Neuronal stem cell (in vitro differentiated cells): ENCODE results near the gene ARSJ.

Experiments used
- DNase-seq: peaks from one replicate; pipeline ENCODE4 v3.0.0-alpha.2; 2013; ENCODE audit warnings: low spot score
- H2AFZ ChIP-seq: one replicate; pipeline ENCODE4 v1.6.1; 2013; ENCODE audit warnings: mild to moderate bottlenecking, low read length, inconsistent platforms
- H2AK5ac ChIP-seq: 2 replicates; pipeline ENCODE4 v1.6.1; 2013; ENCODE audit warnings: low read depth, mild to moderate bottlenecking, inconsistent platforms, low read length, moderate library complexity, mixed read lengths
- H2BK120ac ChIP-seq: 2 replicates; pipeline ENCODE4 v1.6.1; 2013; ENCODE audit warnings: low read depth, mild to moderate bottlenecking, inconsistent platforms, low read length, moderate library complexity, mixed read lengths
- H2BK12ac ChIP-seq: one replicate; pipeline ENCODE4 v1.6.1; 2013; ENCODE audit warnings: low read length, inconsistent platforms
- H2BK15ac ChIP-seq: 2 replicates; pipeline ENCODE4 v1.6.1; 2013; ENCODE audit warnings: mild to moderate bottlenecking, low read length, inconsistent platforms, mixed read lengths
- H2BK5ac ChIP-seq: one replicate; pipeline ENCODE4 v1.6.1; 2013; ENCODE audit warnings: inconsistent platforms, mild to moderate bottlenecking, low read length, moderate library complexity
- H3K14ac ChIP-seq: one replicate; pipeline ENCODE4 v1.6.1; 2013; ENCODE audit warnings: low read length, inconsistent platforms
- H3K18ac ChIP-seq: 2 replicates; pipeline ENCODE4 v1.6.1; 2013; ENCODE audit warnings: low read length, inconsistent platforms
- H3K23ac ChIP-seq: 2 replicates; pipeline ENCODE4 v1.6.1; 2013; ENCODE audit warnings: low read depth, mild to moderate bottlenecking, mixed read lengths, low read length, inconsistent platforms; ENCODE audit not compliant: poor library complexity
- H3K27ac ChIP-seq: replicated peaks from 3 replicates; pipeline ENCODE4 v1.5.1; 2013; ENCODE audit warnings: low read length, inconsistent platforms
- H3K27me3 ChIP-seq, 3 experiments: 2 replicates each; pipeline ENCODE4 v1.6.1; 2013; ENCODE audit warnings: low read length in 3 of 3, mild to moderate bottlenecking in 2 of 3, inconsistent platforms in 1 of 3, low read depth in 1 of 3, mixed read lengths in 1 of 3, moderate library complexity in 1 of 3; ENCODE audit not compliant: control insufficient read depth in 3 of 3, insufficient read depth in 3 of 3
- H3K36me3 ChIP-seq, 2 donors: replicated peaks in 1 of 2; 2 replicates each; pipeline ENCODE4 v1.6.1; 2013; ENCODE audit warnings: low read length in 2 of 2; ENCODE audit not compliant: control insufficient read depth in 2 of 2, insufficient read depth in 2 of 2
- H3K4ac ChIP-seq: 2 replicates; pipeline ENCODE4 v1.6.1; 2013; ENCODE audit warnings: inconsistent platforms, mild to moderate bottlenecking, low read length, moderate library complexity
- H3K4me1 ChIP-seq, 2 donors: 1 replicate in 1 of 2; 2 replicates in 1 of 2; pipeline ENCODE4 v1.6.1; 2013; ENCODE audit warnings: low read length in 2 of 2, low read depth in 1 of 2; ENCODE audit not compliant: control insufficient read depth in 2 of 2, insufficient read depth in 1 of 2
- H3K4me2 ChIP-seq: one replicate; pipeline ENCODE4 v1.6.1; 2013; ENCODE audit warnings: mild to moderate bottlenecking, low read length, inconsistent platforms; ENCODE audit not compliant: insufficient read depth, poor library complexity, severe bottlenecking
- H3K4me3 ChIP-seq, 2 donors: 2 replicates each; pipeline ENCODE4 v1.5.1; 2013; ENCODE audit warnings: low read length in 2 of 2, mild to moderate bottlenecking in 2 of 2, inconsistent platforms in 1 of 2, moderate library complexity in 1 of 2
- H3K79me1 ChIP-seq: one replicate; pipeline ENCODE4 v1.6.1; 2013; ENCODE audit warnings: low read depth, mild to moderate bottlenecking, inconsistent platforms, low read length, moderate library complexity
- H3K9ac ChIP-seq: one replicate; pipeline ENCODE4 v1.6.1; 2013; ENCODE audit warnings: mild to moderate bottlenecking, low read depth, low read length, inconsistent platforms; ENCODE audit not compliant: poor library complexity
- H3K9me3 ChIP-seq, 2 donors: replicated peaks in 1 of 2; 2 replicates each; pipeline versions ENCODE3 to v1.6.1; 2013; ENCODE audit warnings: low read length in 2 of 2, mild to moderate bottlenecking in 2 of 2, inconsistent platforms in 1 of 2, low read depth in 1 of 2, mixed read lengths in 1 of 2, moderate library complexity in 1 of 2; ENCODE audit not compliant: control insufficient read depth in 2 of 2, insufficient read depth in 1 of 2
- H4K8ac ChIP-seq: one replicate; pipeline ENCODE4 v1.6.1; 2013; ENCODE audit warnings: low read depth, mild to moderate bottlenecking, inconsistent platforms, low read length, moderate library complexity
- H4K91ac ChIP-seq: one replicate; pipeline ENCODE4 v1.6.1; 2013; ENCODE audit warnings: low read length, low read depth, mild to moderate bottlenecking, inconsistent platforms; ENCODE audit not compliant: poor library complexity
- WGBS, 2 donors: extraction: QIAGEN DNeasy Blood & Tissue Kit; methylation state at CpG; one replicate each; pipeline ENCODE4 v1.1.7; 2013; ENCODE audit warnings: missing lambda C conversion rate in 2 of 2, mixed read lengths in 1 of 2; ENCODE audit not compliant: insufficient read length in 2 of 2, insufficient replicate concordance in 1 of 2; ENCODE audit errors: extremely low coverage in 2 of 2; 5-methylcytosine and 5-hydroxymethylcytosine counted together

The ARSJ gene

DNA sequence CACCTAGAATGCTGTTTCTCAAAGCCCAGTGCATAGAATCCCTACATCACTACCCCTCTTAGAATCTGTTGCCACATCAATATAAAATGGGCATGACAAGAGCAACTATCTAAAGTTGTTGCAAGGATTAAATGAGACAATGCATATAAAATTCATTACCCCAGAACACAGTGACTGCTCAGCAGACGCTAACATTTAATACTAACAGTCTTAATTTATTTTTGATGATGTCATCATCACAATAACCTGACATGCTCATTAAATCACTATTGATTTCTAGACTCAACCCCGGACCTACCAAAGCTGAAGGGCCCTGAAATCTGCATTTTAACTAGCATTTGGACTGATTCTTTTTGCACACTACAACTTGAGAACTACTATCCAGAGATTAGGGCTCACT, 3.9 kb downstream of the ARSJ start:
- no peaks in the 10 kb centered on the region for H3K9me3 ChIP-seq
- no peak overlapping the region for H2AFZ ChIP-seq
- H3K9ac ChIP-seq: no peak overlapping the region
- H3K23ac ChIP-seq: no peak overlapping the region
- H2BK12ac ChIP-seq: no peak overlapping the region
- no peak overlapping the region for H3K18ac ChIP-seq
- no peak for DNase-seq
- H3K27me3 ChIP-seq: peaks cover 0 to 50% (median 12%) of the 10 kb centered on the region in 3 experiments
- H2BK5ac ChIP-seq: no peak overlapping the region
- H3K4ac ChIP-seq: no peak overlapping the region
- H2BK15ac ChIP-seq: no peak overlapping the region
- no peak overlapping the region for H4K91ac ChIP-seq
- no peak overlapping the region for H2AK5ac ChIP-seq
- no peak overlapping the region for H2BK120ac ChIP-seq
- no peak overlapping the region for H3K14ac ChIP-seq
- H3K4me1 ChIP-seq: peaks cover 0 to 4% of the 10 kb centered on the region in 2 donors
- H3K79me1 ChIP-seq: no peaks in the 10 kb centered on the region
- H3K27ac ChIP-seq: no peak overlapping the region
- no peak overlapping the region for H3K4me3 ChIP-seq
- no CpG with 5 or more reads among the region's 2 CpGs for WGBS, 2 donors
- H3K4me2 ChIP-seq: no peak overlapping the region
- no peaks in the 10 kb centered on the region for H3K36me3 ChIP-seq
- H4K8ac ChIP-seq: no peak overlapping the region

DNA sequence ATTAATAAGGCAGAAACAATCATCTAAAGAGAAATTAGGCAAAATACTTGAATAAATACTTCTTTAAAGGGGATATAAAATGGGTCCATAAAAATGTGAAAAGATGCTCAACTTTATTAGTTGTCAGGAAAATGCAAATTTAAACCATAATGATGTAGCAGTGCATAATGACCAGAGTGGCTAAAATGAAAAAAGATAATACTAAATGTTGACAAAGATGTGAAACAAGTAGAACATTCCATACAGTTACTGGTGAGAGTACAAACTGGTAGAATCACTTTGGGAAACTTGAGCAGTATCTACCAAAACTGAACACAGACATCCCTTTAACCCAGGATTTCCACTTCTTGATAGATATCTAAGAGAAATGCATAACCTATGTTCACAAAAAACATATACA, 5.0 kb downstream of the ARSJ start:
- H3K4me2 ChIP-seq: no peak overlapping the region
- no peaks in the 10 kb centered on the region for H3K36me3 ChIP-seq
- H2AK5ac ChIP-seq: no peak overlapping the region
- no peak overlapping the region for H3K4me3 ChIP-seq
- H3K27ac ChIP-seq: no peak overlapping the region
- H3K27me3 ChIP-seq: peaks cover 0 to 40% (median 10%) of the 10 kb centered on the region in 3 experiments
- H3K23ac ChIP-seq: no peak overlapping the region
- H2BK12ac ChIP-seq: no peak overlapping the region
- H3K79me1 ChIP-seq: no peaks in the 10 kb centered on the region
- H2BK120ac ChIP-seq: no peak overlapping the region
- H2BK15ac ChIP-seq: no peak overlapping the region
- H3K4ac ChIP-seq: no peak overlapping the region
- no peak overlapping the region for H3K9ac ChIP-seq
- H2AFZ ChIP-seq: no peak overlapping the region
- H3K9me3 ChIP-seq: no peaks in the 10 kb centered on the region
- no peak for DNase-seq
- no peak overlapping the region for H4K8ac ChIP-seq
- H4K91ac ChIP-seq: no peak overlapping the region
- no peak overlapping the region for H3K14ac ChIP-seq
- H3K18ac ChIP-seq: no peak overlapping the region
- H3K4me1 ChIP-seq: no peaks in the 10 kb centered on the region
- no peak overlapping the region for H2BK5ac ChIP-seq

DNA sequence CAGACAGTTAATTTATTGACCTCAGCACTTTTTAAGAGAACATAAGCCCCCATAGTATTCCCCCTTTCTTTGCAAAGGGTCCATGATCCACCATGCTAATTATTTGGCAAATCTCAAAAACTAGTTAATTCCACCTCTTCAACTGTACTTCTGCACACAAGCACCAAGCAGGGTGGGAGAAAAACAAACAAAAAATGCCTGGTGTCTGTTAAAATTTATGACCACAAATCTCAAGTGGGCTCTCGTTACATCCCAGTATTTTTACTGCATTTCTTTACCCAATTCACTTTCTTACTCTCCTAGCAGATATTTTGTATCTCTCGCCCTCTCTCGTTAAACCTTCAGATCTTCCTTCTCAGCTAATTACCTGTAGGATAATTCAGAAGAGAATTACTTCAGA, 6.1 kb downstream of the ARSJ start:
- no peaks in the 10 kb centered on the region for H3K4me1 ChIP-seq
- no peak overlapping the region for H2AK5ac ChIP-seq
- WGBS, 2 donors: 100% methylated on average over 2 of the region's 3 CpGs; no CpG with 5 or more reads in 1 of the 2 donors
- no peak overlapping the region for H2BK12ac ChIP-seq
- no peak overlapping the region for H3K4me2 ChIP-seq
- H3K9ac ChIP-seq: no peak overlapping the region
- no peaks in the 10 kb centered on the region for H3K36me3 ChIP-seq
- no peak overlapping the region for H3K27ac ChIP-seq
- H3K4ac ChIP-seq: no peak overlapping the region
- no peak overlapping the region for H2AFZ ChIP-seq
- DNase-seq: no peak
- H2BK5ac ChIP-seq: no peak overlapping the region
- H3K79me1 ChIP-seq: no peaks in the 10 kb centered on the region
- H3K14ac ChIP-seq: no peak overlapping the region
- H3K18ac ChIP-seq: no peak overlapping the region
- H3K4me3 ChIP-seq: no peak overlapping the region
- H3K27me3 ChIP-seq: peaks cover 0 to 29% (median under 1%) of the 10 kb centered on the region in 3 experiments
- no peaks in the 10 kb centered on the region for H3K9me3 ChIP-seq
- H2BK15ac ChIP-seq: no peak overlapping the region
- no peak overlapping the region for H4K91ac ChIP-seq
- H4K8ac ChIP-seq: no peak overlapping the region
- H3K23ac ChIP-seq: no peak overlapping the region
- no peak overlapping the region for H2BK120ac ChIP-seq

DNA sequence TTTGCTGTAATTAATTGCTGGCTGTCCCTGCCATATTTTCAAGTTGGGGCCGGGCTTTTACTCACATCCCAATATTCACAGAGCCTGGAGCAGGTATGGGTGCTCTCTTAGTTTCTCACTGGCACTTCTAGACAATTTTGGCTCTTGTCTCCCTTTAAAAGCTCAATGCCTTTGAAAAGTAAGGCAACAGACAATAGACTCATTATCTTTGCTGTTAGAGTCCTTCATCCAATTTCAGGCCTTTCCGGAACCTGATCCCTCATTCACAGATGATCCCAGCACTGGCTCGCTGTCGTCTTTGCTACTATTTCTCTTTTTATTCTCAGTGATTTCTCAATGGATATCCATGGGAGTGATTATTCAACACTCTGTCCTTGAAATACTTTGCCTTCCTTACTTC, 6.7 kb downstream of the ARSJ start:
- H3K27ac ChIP-seq: no peak overlapping the region
- no peak overlapping the region for H3K23ac ChIP-seq
- no peaks in the 10 kb centered on the region for H3K4me1 ChIP-seq
- H3K36me3 ChIP-seq: no peaks in the 10 kb centered on the region
- DNase-seq: no peak
- no peak overlapping the region for H3K4me3 ChIP-seq
- no peak overlapping the region for H2BK5ac ChIP-seq
- H2AK5ac ChIP-seq: no peak overlapping the region
- H2BK15ac ChIP-seq: no peak overlapping the region
- no peak overlapping the region for H3K14ac ChIP-seq
- no peak overlapping the region for H4K91ac ChIP-seq
- no CpG with 5 or more reads among the region's 4 CpGs for WGBS, 2 donors
- H3K9ac ChIP-seq: no peak overlapping the region
- no peaks in the 10 kb centered on the region for H3K79me1 ChIP-seq
- no peak overlapping the region for H2BK120ac ChIP-seq
- no peaks in the 10 kb centered on the region for H3K9me3 ChIP-seq
- no peak overlapping the region for H3K4me2 ChIP-seq
- H4K8ac ChIP-seq: no peak overlapping the region
- H2BK12ac ChIP-seq: no peak overlapping the region
- peaks cover 0 to 23% (median 0%) of the 10 kb centered on the region in 3 experiments for H3K27me3 ChIP-seq
- H3K4ac ChIP-seq: no peak overlapping the region
- H3K18ac ChIP-seq: no peak overlapping the region
- H2AFZ ChIP-seq: no peak overlapping the region
